IPS DF 4.7 (cell line): ENCODE data around the gene ZNF79.

Experiments used
- DNase-seq: peaks from one replicate; pipeline ENCODE4 v3.0.0-alpha.2; 2013; ENCODE audit warnings: low spot score; ENCODE audit errors: extremely low read depth

Gene ZNF79

GRCh38 chr9:127398275-127398647, 25.9 kb upstream of the ZNF79 start:
- DNase-seq = no peak

GRCh38 chr9:127398715-127399400, 25.3 kb upstream of the ZNF79 start:
- DNase-seq = no peak

DNA sequence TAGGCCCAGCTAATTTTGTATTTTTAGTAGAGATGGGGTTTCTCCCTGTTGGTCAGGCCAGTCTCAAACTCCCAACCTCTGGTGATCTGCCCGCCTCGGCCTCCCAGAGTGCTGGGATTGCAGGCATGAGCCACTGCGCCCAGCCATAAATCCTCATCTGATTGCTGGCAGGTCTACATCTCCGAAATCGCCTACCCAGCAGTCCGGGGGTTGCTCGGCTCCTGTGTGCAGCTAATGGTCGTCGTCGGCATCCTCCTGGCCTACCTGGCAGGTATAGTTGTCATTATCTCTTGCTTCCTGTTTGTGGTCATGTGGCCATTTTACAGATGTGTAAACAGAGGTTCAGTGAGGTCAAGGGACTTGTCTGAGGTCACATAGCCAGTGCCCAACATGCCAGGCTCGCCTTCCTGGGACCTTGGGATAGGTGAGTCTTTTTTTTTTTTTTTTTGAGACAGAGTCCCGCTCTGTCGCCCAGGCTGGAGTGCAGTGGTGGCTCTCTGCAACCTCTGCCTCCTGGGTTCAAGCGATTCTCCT, 24.4 kb upstream of the ZNF79 start:
- DNase-seq = no peak

DNA sequence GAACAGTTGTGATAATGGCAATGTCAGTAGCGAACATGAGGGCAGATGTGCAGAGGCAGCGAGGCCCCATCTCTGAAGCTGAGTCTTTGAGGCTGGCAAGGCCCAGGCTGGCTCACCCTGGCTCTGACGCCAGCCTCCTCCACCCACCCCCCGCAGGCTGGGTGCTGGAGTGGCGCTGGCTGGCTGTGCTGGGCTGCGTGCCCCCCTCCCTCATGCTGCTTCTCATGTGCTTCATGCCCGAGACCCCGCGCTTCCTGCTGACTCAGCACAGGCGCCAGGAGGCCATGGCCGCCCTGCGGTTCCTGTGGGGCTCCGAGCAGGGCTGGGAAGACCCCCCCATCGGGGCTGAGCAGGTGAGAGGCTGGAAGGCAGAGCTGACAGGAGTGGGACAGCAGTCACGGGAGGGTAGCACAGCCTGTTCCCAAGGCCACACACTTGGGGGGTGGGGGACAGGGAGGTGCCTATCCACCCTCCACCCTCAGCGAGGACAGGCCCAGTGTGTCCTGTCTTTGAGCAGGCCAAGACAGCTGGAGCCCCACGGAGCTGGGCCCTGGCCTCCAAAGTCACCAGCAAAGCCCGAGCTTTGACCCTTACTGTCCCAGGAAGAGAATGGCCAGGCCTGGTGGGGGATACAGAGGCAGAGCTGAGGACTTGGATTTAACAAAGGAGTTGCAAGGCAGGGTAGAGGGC, 21.6 kb upstream of the ZNF79 start:
- DNase-seq = no peak

DNA sequence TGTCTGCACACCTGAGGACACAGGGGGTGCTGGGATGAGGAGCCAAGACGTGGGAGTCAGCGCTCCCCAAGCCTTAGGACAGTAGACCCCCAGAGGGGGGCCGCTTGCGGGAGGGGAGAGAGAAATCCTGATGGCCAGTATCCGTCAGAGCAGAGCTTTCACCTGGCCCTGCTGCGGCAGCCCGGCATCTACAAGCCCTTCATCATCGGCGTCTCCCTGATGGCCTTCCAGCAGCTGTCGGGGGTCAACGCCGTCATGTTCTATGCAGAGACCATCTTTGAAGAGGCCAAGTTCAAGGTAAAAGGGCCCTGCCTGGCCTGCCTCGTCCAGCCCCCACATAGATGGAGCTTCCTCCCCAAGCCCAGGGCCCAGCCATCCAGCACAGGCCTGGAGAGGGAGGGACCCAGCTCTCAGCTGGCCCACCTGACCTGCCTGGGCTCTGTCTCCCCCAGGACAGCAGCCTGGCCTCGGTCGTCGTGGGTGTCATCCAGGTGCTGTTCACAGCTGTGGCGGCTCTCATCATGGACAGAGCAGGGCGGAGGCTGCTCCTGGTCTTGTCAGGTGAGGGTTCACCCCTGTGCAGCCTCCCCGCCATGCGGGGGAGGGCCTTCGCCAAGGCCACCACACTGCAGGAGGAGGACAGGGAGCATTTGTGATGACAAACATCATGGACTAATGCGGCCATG, 20.5 kb upstream of the ZNF79 start:
- no peak for DNase-seq

- no peak for DNase-seq
Observed at GRCh38 chr9:127404631-127405030, 19.6 kb upstream of the ZNF79 start.

DNA sequence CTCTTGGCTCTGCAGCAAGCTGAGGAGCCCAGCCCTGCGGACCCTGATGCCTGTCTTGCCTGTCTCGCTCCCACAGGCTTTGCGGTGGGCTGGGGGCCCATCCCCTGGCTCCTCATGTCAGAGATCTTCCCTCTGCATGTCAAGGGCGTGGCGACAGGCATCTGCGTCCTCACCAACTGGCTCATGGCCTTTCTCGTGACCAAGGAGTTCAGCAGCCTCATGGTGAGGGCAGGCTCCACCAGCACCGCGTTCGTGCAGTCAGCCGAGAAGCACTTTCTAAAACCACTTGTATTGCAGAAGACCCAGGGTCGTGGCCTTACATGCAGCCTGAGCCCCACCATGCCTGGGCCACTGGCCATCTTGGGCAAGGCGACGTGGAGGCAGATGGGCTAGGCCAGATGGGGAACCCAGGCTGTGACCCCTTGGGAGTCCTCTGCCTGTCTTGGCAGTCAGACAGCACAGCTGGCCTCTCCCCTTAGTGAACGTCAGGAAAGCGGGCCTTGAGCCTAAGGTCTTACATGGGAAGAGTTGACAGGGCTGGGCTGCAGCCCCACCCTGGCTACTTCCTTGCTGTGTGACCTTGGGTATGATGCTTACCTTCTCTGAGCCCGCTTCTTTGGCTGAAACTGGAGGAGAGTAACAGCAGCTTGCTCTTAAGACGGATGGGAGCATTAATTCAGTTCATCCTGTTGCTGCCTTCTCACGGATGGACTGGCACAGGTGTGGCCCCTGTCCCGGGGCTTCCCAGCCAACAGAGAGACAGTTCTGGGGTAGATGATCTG, 18.6 kb upstream of the ZNF79 start:
- DNase-seq = no peak

DNA sequence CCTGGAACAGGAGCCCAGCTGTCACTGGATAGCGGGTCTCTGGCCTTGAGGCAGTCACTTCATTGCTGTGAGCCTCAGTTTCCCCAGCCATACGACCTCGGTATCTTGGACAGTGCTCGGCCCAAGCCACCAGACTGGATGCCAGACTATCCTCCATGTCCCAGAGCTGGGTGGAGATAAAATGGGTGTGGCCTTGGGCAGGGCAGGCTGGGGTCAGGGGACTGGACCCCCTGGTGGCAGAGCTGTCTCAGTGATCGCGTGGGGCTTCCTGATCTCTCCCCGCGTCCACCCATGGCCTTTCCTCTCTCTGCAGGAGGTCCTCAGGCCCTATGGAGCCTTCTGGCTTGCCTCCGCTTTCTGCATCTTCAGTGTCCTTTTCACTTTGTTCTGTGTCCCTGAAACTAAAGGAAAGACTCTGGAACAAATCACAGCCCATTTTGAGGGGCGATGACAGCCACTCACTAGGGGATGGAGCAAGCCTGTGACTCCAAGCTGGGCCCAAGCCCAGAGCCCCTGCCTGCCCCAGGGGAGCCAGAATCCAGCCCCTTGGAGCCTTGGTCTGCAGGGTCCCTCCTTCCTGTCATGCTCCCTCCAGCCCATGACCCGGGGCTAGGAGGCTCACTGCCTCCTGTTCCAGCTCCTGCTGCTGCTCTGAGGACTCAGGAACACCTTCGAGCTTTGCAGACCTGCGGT, 17.2 kb upstream of the ZNF79 start:
- no peak for DNase-seq

GRCh38 chr9:127407492-127407843, 16.7 kb upstream of the ZNF79 start:
- DNase-seq = no peak

- no peak for DNase-seq
Observed at GRCh38 chr9:127411122-127411521, 13.1 kb upstream of the ZNF79 start.

GRCh38 chr9:127415141-127415540, 9.0 kb upstream of the ZNF79 start:
- DNase-seq = no peak

GRCh38 chr9:127415657-127416056, 8.5 kb upstream of the ZNF79 start:
- no peak for DNase-seq

- DNase-seq = no peak
Observed at GRCh38 chr9:127417131-127418036, 6.8 kb upstream of the ZNF79 start.

GRCh38 chr9:127418037-127418471, 6.1 kb upstream of the ZNF79 start:
- no peak for DNase-seq

GRCh38 chr9:127419348-127419747, 4.8 kb upstream of the ZNF79 start:
- DNase-seq = no peak

- no peak for DNase-seq
Observed at GRCh38 chr9:127421057-127421456, 3.1 kb upstream of the ZNF79 start.

- no peak for DNase-seq
Observed at GRCh38 chr9:127422133-127422782, 1.9 kb upstream of the ZNF79 start.

- DNase-seq = no peak
Observed at GRCh38 chr9:127422787-127423186, 1.4 kb upstream of the ZNF79 start.

DNA sequence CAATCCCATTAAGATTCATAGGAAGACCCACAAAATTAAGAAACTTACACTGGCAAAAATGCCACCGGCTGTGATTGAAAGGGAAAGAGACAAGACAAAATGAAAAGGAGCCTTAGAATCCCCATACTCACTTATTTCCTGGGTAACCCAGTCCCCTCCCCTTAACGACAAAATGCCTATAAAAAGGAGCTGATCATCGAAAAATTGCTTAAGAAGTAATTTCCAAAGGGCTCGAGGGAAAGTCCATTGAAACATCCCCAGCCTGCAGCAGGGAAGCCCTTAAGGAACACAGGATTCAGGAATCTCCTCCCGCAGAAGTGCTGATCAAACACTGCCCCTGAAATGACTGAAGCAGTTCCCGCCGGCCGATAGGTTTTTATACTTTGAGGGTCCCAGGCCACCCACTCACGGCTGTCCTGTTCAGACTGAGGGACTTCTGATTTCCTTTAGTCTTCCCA, 677 bp upstream of the ZNF79 start:
- DNase-seq = no peak

DNA sequence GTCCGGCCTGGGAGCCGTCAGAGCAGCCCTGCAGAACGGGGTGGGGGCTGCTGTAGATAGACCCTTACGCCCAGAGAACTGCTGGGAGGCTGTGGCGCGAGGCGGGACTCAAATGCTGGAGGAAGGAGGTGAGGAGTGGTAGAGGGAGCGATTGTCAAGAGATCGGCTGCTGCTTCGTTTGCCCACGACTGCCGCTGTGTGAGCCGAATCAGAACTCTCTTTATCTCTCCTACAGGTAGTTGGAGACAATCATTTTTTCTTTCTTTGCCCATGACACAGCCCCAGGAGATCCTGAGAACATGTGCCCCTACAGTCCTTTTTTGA, 456 bp downstream of the ZNF79 start:
- no peak for DNase-seq
